IMR-90 (cell line): Measurements from ENCODE around the gene TNRC6B.

ENCODE experiments used
- CTCF ChIP-seq: conservative IDR thresholded peaks from 2 replicates; pipeline ENCODE4 v1.5.1; 2012; ENCODE audit warnings: mild to moderate bottlenecking, low read depth, low read length, improper control_type of control experiment
- MAZ ChIP-seq: IDR thresholded peaks from 2 replicates; pipeline ENCODE4 v1.6.1; 2012; ENCODE audit warnings: low read depth, mild to moderate bottlenecking, low read length, improper control_type of control experiment, moderate library complexity, borderline replicate concordance
- MXI1 ChIP-seq: IDR thresholded peaks from 2 replicates; pipeline ENCODE4 v1.6.1; 2012; ENCODE audit warnings: low read depth, mild to moderate bottlenecking, low read length, moderate library complexity, borderline replicate concordance
- RFX5 ChIP-seq: IDR thresholded peaks from 2 replicates; pipeline ENCODE4 v1.8.0; 2012; ENCODE audit warnings: low read depth, mild to moderate bottlenecking, low read length, moderate library complexity

GRCh38 chr22:40265783-40266182 lies 88.1 kb downstream of the TNRC6B start:
- TF ChIP-seq CTCF (no peak), MXI1 (no peak), RFX5 (no peak), MAZ (no peak)
